ENCODE measurements around the gene CPOX. TPM values are rescaled to one million over a fixed set of nuclear protein-coding genes. Genes with fewer than 3 reads are reported as not detected.

Gene CPOX
- total RNA-seq, 1 experiment from 2014 or later, result 7.8 TPM

DNA sequence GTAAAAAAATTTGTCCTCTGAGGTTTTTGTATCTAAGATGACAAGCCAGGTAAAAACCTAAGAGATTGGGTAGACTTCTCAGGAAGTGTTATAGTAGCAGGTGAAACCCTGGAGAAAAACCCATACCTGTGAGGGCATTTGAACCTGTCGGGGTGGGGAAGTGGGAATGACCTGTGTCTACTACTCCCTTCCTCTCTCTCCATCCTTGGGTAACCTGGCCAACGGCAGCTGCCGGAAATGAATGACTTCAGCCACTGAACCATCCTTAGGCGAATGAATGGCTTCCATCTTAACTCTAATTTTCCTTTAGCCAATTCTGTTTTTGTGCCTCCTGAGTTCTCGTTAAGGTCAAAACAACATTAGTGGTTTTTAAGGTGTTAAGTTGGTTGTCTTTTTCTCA lies 44.9 kb downstream of the CPOX start:
- H3K27ac ChIP-seq (ENCODE audit: low read length), result no peak overlapping the region
- no peaks in the 10 kb centered on the region for H3K9me2 ChIP-seq (replicated peaks; ENCODE audit: insufficient read depth, low read length)
- H2AFZ ChIP-seq (ENCODE audit: low read length), result no peak overlapping the region
- no peaks in the 10 kb centered on the region for H4K20me1 ChIP-seq (ENCODE audit: insufficient read depth, low read depth, low read length)
- H3K4me1 ChIP-seq (ENCODE audit: low read length), result peaks cover 3% of the 10 kb centered on the region; the same call in 1 of the 2 replicates
- H3K27me3 ChIP-seq (ENCODE audit: low read length), result no peaks in the 10 kb centered on the region
- no peak overlapping the region for H3K9ac ChIP-seq (ENCODE audit: low read length)
- H3K4me3 ChIP-seq (ENCODE audit: low read length), result no peak overlapping the region
- H3K36me3 ChIP-seq (ENCODE audit: insufficient read depth, low read length), result no peaks in the 10 kb centered on the region
- no peaks in the 10 kb centered on the region for H3K9me3 ChIP-seq (ENCODE audit: low read length)
- no peaks in the 10 kb centered on the region for H3K79me2 ChIP-seq (ENCODE audit: low read length)
- no peak for DNase-seq
- H3K4me2 ChIP-seq (ENCODE audit: low read depth, low read length, poor library complexity, severe bottlenecking), result no peak overlapping the region

DNA sequence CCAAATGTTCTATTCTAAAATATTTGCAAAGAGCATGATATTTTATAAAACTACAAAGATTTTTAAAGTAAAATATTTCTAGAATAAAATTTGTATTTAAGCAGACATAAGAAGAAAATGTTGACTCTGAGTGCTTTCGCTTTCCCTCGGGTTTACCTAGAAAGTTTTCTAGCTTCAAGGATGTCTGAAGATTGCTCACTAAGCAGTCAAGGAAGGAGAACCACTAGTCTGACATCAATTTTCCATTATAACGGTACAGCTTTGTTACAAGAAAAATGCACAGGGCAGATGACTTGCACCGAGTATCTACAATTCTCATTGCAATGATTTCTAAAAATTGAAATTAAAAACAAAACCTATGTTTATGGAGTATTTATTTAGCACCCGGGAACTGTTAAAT lies 47.5 kb downstream of the CPOX start:
- no peaks in the 10 kb centered on the region for H3K9me2 ChIP-seq (replicated peaks; ENCODE audit: insufficient read depth, low read length)
- DNase-seq, result no peak
- no peaks in the 10 kb centered on the region for H3K79me2 ChIP-seq (ENCODE audit: low read length)
- H3K4me1 ChIP-seq (ENCODE audit: low read length), result peaks cover 3% of the 10 kb centered on the region; the same call in 1 of the 2 replicates
- H3K36me3 ChIP-seq (ENCODE audit: insufficient read depth, low read length), result no peaks in the 10 kb centered on the region
- H2AFZ ChIP-seq (ENCODE audit: low read length), result no peak overlapping the region
- no peak overlapping the region for H3K4me3 ChIP-seq (ENCODE audit: low read length)
- no peaks in the 10 kb centered on the region for H3K27me3 ChIP-seq (ENCODE audit: low read length)
- no peak overlapping the region for H3K4me2 ChIP-seq (ENCODE audit: low read depth, low read length, poor library complexity, severe bottlenecking)
- H3K27ac ChIP-seq (ENCODE audit: low read length), result no peak overlapping the region
- H4K20me1 ChIP-seq (ENCODE audit: insufficient read depth, low read depth, low read length), result no peaks in the 10 kb centered on the region
- H3K9me3 ChIP-seq (ENCODE audit: low read length), result no peaks in the 10 kb centered on the region
- H3K9ac ChIP-seq (ENCODE audit: low read length), result no peak overlapping the region

- Histone ChIP-seq H3K27me3 (ENCODE audit: low read length) (no peaks in the 10 kb centered on the region), H3K4me2 (ENCODE audit: low read depth, low read length, poor library complexity, severe bottlenecking) (no peak overlapping the region), H3K9me3 (ENCODE audit: low read length) (no peaks in the 10 kb centered on the region), H3K9me2 (replicated peaks; ENCODE audit: insufficient read depth, low read length) (no peaks in the 10 kb centered on the region), H3K9ac (ENCODE audit: low read length) (no peak overlapping the region), H3K36me3 (ENCODE audit: insufficient read depth, low read length) (no peaks in the 10 kb centered on the region), H4K20me1 (ENCODE audit: insufficient read depth, low read depth, low read length) (no peaks in the 10 kb centered on the region), H2AFZ (ENCODE audit: low read length) (no peak overlapping the region), H3K79me2 (ENCODE audit: low read length) (no peaks in the 10 kb centered on the region), H3K4me1 (ENCODE audit: low read length) (peaks cover 11% of the 10 kb centered on the region), H3K4me3 (ENCODE audit: low read length) (no peak overlapping the region), H3K27ac (ENCODE audit: low read length) (no peak overlapping the region)
- no peak for DNase-seq
Measured at GRCh38 chr3:98542623-98543022, 50.8 kb downstream of the CPOX start.

GRCh38 chr3:98541695-98542094 lies 51.7 kb downstream of the CPOX start:
- no peak for DNase-seq
- H3K36me3 ChIP-seq (ENCODE audit: insufficient read depth, low read length), result no peaks in the 10 kb centered on the region
- H3K27ac ChIP-seq (ENCODE audit: low read length), result no peak overlapping the region
- H3K79me2 ChIP-seq (ENCODE audit: low read length), result no peaks in the 10 kb centered on the region
- H3K4me1 ChIP-seq (ENCODE audit: low read length), result peaks cover 11% of the 10 kb centered on the region
- no peaks in the 10 kb centered on the region for H3K9me2 ChIP-seq (replicated peaks; ENCODE audit: insufficient read depth, low read length)
- H3K4me2 ChIP-seq (ENCODE audit: low read depth, low read length, poor library complexity, severe bottlenecking), result no peak overlapping the region
- H3K9ac ChIP-seq (ENCODE audit: low read length), result no peak overlapping the region
- H2AFZ ChIP-seq (ENCODE audit: low read length), result no peak overlapping the region
- H4K20me1 ChIP-seq (ENCODE audit: insufficient read depth, low read depth, low read length), result no peaks in the 10 kb centered on the region
- no peak overlapping the region for H3K4me3 ChIP-seq (ENCODE audit: low read length)
- H3K9me3 ChIP-seq (ENCODE audit: low read length), result no peaks in the 10 kb centered on the region
- H3K27me3 ChIP-seq (ENCODE audit: low read length), result no peaks in the 10 kb centered on the region

DNA sequence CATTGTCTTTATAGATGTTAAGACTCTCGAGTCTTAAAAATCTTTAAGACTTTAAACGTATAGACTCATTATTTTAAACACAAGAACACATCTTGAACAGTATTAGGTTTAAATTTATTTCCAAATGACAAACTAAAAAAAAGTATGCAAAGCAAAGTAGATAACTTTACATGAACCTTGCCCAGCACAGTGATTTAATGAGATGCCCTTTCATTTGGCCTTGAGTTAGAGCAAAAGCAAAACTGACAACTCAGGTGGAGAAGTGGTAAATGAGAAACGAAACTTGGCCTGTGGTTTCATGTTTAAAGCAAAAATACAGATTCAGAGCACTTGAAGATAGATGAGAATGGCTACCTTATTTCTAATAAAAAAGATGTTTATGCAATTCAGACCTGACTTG lies 53.1 kb downstream of the CPOX start:
- H3K27ac ChIP-seq (ENCODE audit: low read length), result no peak overlapping the region
- H3K36me3 ChIP-seq (ENCODE audit: insufficient read depth, low read length), result no peaks in the 10 kb centered on the region
- no peaks in the 10 kb centered on the region for H3K9me2 ChIP-seq (replicated peaks; ENCODE audit: insufficient read depth, low read length)
- H3K9ac ChIP-seq (ENCODE audit: low read length), result no peak overlapping the region
- no peaks in the 10 kb centered on the region for H3K27me3 ChIP-seq (ENCODE audit: low read length)
- no peak overlapping the region for H2AFZ ChIP-seq (ENCODE audit: low read length)
- peaks cover 7% of the 10 kb centered on the region for H3K4me1 ChIP-seq (ENCODE audit: low read length)
- no peak overlapping the region for H3K4me3 ChIP-seq (ENCODE audit: low read length)
- DNase-seq, result peak; percentile 57
- H4K20me1 ChIP-seq (ENCODE audit: insufficient read depth, low read depth, low read length), result no peaks in the 10 kb centered on the region
- H3K9me3 ChIP-seq (ENCODE audit: low read length), result no peaks in the 10 kb centered on the region
- no peaks in the 10 kb centered on the region for H3K79me2 ChIP-seq (ENCODE audit: low read length)
- H3K4me2 ChIP-seq (ENCODE audit: low read depth, low read length, poor library complexity, severe bottlenecking), result peak overlapping the region; percentile 2

- no peaks in the 10 kb centered on the region for H3K79me2 ChIP-seq (ENCODE audit: low read length)
- H3K9me3 ChIP-seq (ENCODE audit: low read length), result no peaks in the 10 kb centered on the region
- H3K4me2 ChIP-seq (ENCODE audit: low read depth, low read length, poor library complexity, severe bottlenecking), result no peak overlapping the region
- DNase-seq, result no peak
- H3K27me3 ChIP-seq (ENCODE audit: low read length), result no peaks in the 10 kb centered on the region
- H3K36me3 ChIP-seq (ENCODE audit: insufficient read depth, low read length), result no peaks in the 10 kb centered on the region
- H3K27ac ChIP-seq (ENCODE audit: low read length), result no peak overlapping the region
- H2AFZ ChIP-seq (ENCODE audit: low read length), result no peak overlapping the region
- no peak overlapping the region for H3K4me3 ChIP-seq (ENCODE audit: low read length)
- no peak overlapping the region for H3K9ac ChIP-seq (ENCODE audit: low read length)
- H3K4me1 ChIP-seq (ENCODE audit: low read length), result peaks cover 7% of the 10 kb centered on the region
- no peaks in the 10 kb centered on the region for H3K9me2 ChIP-seq (replicated peaks; ENCODE audit: insufficient read depth, low read length)
- H4K20me1 ChIP-seq (ENCODE audit: insufficient read depth, low read depth, low read length), result no peaks in the 10 kb centered on the region
Measured at GRCh38 chr3:98536456-98537017, 56.9 kb downstream of the CPOX start.

DNA sequence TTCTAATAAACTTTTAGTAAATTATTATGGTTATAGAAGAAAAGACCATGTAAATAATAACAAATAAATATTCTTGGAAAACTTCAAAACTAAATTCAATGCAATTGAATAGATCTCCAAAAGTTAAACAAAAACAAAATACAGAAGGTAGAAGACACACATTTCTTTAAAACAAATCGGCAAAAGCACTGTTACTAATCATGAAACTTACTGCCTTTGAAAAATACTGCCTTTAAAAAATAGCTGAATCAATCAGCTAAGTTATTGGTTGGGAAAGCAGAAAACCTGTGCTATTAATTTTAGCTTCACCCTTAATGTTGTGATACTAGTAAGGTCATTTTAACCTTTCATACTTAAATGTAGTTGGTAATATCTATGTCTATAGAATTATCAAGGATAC lies 58.7 kb downstream of the CPOX start:
- Histone ChIP-seq H3K4me2 (ENCODE audit: low read depth, low read length, poor library complexity, severe bottlenecking) (no peak overlapping the region), H3K4me1 (ENCODE audit: low read length) (no peaks in the 10 kb centered on the region; the same call in 1 of the 2 replicates), H3K9me2 (replicated peaks; ENCODE audit: insufficient read depth, low read length) (no peaks in the 10 kb centered on the region), H3K36me3 (ENCODE audit: insufficient read depth, low read length) (no peaks in the 10 kb centered on the region), H3K79me2 (ENCODE audit: low read length) (no peaks in the 10 kb centered on the region), H3K4me3 (ENCODE audit: low read length) (no peak overlapping the region), H3K27me3 (ENCODE audit: low read length) (no peaks in the 10 kb centered on the region), H3K9me3 (ENCODE audit: low read length) (no peaks in the 10 kb centered on the region), H2AFZ (ENCODE audit: low read length) (no peak overlapping the region), H4K20me1 (ENCODE audit: insufficient read depth, low read depth, low read length) (no peaks in the 10 kb centered on the region), H3K27ac (ENCODE audit: low read length) (no peak overlapping the region), H3K9ac (ENCODE audit: low read length) (no peak overlapping the region)
- no peak for DNase-seq

DNA sequence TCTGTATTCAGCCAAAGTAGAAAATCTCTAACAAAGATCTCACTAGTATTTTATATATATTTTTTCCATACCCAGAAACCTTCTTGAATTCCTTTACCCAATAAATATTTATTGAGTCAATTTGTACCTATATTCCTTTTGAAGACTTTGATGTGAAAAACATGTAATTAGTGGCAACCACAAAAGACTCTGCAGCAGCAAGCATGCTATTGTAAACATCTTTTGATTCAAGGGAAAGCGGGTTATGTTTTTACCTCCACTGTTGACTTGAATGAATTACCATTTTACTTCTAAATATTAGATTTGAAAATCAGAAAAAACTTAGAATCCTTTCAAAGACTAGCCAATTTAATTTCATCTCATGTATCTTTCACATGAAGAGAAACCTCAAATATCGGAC lies 59.2 kb downstream of the CPOX start:
- Histone ChIP-seq H3K9ac (ENCODE audit: low read length) (no peak overlapping the region), H4K20me1 (ENCODE audit: insufficient read depth, low read depth, low read length) (no peaks in the 10 kb centered on the region), H3K4me3 (ENCODE audit: low read length) (no peak overlapping the region), H3K9me2 (replicated peaks; ENCODE audit: insufficient read depth, low read length) (no peaks in the 10 kb centered on the region), H3K79me2 (ENCODE audit: low read length) (no peaks in the 10 kb centered on the region), H3K27ac (ENCODE audit: low read length) (no peak overlapping the region), H3K9me3 (ENCODE audit: low read length) (no peaks in the 10 kb centered on the region), H3K4me1 (ENCODE audit: low read length) (no peaks in the 10 kb centered on the region; the same call in 1 of the 2 replicates), H3K4me2 (ENCODE audit: low read depth, low read length, poor library complexity, severe bottlenecking) (no peak overlapping the region), H3K36me3 (ENCODE audit: insufficient read depth, low read length) (no peaks in the 10 kb centered on the region), H2AFZ (ENCODE audit: low read length) (no peak overlapping the region), H3K27me3 (ENCODE audit: low read length) (no peaks in the 10 kb centered on the region)
- DNase-seq, result no peak

All from Karpas-422 (cell line).